Amniotic stem cell (primary cell): ENCODE measurements around the gene TNNI3K.

ENCODE experiments used
- DNase-seq: peaks from one replicate; lab custom pipeline; 2025; lab: John Stamatoyannopoulos, UW

TNNI3K gene

DNA sequence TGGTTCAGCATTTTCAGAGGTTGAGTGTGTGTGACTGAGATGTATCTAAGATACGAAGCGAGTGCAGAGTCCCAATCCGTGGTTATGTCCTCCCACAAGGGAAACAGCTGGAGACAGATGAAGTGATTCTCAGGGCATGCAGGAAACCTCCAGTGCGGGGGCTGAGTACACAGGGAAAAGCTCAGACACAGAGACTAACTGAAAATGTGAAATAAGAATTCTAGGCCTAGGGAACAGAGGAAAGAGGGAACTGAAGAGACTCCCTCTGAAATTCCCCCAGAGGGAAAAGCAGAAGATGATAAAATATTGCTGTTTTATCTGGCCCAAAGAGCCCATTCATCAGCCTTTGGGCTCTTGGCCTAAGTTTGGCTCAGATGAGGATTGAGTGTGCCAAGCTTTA lies 160.4 kb downstream of the TNNI3K start:
- DNase-seq = no peak

DNA sequence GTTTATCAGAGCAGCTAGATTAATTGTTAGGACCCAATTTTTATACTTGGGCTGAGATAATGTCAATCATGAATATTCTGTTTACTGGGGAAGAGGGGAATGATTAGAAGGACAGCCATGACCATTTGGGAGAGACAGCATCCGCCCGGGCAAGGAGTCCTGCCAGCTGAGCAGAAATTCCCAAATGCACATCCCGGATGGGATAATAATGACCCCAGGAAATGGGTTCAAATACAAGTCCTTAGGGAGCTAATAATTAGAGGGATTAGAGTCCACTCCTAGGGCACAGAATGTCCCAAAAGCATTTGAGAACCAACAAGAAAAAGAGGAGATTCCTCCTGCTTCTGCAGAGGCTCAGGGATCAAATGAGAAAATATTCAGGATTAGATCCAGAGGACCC lies 161.3 kb downstream of the TNNI3K start:
- no peak for DNase-seq

DNA sequence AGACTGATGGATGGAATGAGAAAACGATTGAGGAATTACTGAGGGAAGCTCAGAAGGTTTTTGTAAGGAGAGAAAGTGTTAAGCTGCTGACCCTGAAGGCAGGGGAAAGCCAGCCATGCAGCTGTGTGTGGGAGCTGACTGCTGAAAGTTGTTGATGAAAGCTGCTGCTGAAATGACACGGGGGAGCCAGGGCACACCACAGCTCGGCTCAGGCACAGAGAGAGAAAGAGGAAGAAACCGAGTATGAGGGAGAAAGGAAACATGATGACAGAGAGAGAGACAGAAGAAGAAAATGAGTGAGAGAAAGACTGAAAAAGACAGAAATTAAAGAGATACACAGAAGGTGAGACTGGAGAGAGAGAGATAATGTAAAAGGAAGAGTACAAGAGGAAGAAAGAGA lies 161.7 kb downstream of the TNNI3K start:
- DNase-seq = no peak

DNA sequence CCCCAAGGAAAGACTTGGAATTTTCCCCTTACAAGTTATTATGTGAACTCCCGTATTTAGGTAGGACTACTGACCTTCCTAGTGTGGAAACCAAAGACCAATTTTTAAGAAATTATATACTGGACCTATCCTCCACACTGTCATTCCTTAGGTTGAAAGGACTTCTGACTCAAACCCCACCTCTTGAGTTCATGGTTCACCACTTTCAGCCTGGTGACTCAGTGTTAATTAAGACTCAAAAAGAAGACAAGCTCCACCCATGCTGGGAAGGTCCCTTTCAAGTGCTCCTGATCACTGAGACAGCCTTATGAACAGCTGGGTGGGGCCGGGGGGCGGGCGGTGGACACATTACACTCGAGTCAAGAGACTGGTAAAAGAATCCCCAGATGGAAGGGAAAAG lies 164.1 kb downstream of the TNNI3K start:
- DNase-seq = no peak

DNA sequence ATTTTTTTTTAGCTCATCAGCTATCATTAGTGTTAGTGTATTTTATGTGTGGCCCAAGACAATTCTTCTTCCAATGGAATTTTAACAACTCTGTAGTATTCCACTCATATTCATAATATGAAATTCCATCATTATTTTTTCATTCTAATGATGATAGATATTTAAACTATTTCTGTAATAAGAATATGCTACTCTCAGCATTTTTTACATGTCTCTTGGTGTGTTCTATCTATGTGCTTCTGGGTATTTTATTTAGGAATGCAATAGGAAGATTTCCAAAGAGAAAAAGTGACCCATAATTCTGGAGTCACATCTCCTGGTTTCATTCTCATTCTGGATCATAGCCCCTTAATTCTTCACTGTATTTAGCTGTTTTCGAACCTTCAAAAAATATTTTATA lies 167.7 kb downstream of the TNNI3K start:
- DNase-seq = no peak

DNA sequence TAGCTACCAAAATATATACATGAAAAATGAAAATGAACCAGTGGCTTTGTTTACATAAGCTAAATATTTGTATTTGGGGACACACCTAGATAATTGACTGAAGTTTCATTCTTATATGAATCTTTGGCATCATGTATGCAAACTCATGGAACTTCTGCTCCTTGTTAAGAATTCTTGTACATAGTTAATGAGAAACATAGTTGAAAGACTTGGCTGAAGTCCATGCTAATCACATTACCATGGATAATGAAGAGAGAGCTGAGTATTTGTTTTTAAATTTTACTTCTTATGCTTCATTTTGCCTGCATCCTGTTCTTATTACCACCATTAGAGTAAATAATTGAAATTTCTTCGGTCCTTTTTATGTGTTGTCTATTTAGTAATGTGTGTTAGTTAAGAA lies 168.4 kb downstream of the TNNI3K start:
- DNase-seq = no peak

DNA sequence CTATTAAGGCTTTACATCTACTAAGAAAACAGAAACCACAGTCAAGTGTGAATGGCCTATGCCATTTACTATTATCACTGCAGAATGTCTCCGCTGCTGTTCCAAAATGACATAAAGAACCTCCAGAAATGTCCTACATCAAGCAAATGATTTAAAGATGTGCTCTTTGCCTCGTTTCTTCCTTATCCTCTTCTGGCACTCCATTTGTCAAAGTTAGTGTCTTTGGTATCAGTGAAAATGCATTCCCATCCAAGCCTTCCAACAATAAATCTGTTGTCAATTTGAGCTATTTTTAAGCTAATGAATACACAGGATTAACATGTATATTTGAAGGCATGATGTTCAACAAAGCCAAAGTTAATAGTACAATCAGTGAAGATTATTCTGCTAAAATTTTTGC lies 171.6 kb downstream of the TNNI3K start:
- no peak for DNase-seq

DNA sequence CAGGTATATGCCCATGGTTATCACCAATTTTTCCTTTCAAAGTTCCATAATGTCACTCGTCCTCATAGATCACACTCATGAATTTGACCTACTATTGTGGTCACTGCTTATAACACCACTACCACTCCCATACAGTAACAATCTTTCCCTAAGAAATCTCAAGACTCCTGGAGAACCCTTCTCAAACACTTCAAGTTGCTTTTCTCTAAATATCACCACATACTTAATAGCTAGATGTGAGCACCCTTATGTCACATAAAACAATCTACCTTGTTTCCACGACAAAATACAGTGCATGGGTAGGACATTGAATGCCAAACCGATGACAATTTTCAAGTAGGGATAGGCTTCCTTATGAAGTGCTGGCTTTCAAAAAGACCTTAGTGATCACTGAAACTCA lies 172.7 kb downstream of the TNNI3K start:
- no peak for DNase-seq

DNA sequence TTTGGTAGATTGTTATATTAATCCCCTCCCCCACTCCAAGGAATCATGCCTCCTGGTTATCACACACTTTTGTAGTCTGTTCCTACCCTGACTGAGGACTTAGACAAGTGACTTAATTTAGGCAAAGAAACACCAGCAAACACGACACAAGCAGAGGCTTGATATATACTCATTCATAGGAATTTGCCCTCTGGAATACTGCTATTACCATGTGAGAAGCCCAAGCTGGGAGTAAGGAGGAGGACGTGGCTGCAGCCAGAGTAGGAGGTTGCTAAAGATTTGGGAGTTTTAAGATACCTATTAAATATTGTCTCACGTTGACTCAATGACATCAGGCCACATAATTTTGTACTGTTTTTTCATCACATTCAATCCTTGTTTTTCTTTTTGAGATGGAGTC lies 177.1 kb downstream of the TNNI3K start:
- no peak for DNase-seq

DNA sequence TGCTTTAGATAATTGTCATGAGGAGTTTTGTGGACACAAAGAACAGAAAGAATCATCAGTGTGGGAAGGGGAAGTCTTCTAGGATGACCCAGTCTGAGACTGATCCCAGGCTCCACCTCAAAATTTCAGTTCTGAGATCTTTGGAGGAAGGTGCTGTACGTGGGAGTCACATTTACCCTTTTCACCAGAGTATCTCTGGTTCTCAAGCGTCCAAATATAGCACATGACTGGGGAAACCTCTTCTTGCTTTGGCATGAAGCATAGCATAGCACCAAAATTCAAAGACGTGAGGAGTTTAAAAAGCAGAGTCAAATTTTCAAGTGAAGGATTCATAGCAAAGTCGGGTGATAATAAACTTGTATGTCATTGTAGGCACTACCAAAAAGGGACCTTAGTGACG lies 180.7 kb downstream of the TNNI3K start:
- no peak for DNase-seq

DNA sequence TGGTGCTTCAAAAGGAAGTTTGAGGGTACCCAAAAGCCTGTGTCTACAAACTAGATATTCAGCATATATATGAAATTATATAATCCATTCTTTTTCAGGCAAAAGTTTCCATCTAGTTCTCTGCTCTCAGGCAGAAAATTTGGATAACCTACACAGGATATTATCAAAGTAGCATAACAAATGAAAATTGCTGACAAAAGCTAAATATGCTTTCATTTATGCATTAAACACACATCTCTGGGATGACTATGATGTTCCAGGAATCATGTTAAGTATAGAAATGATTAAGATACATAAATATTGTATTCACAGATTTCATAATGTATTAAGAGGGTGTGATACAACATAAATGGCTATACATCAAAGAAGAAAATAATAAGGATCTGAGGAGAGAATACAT lies 184.4 kb downstream of the TNNI3K start:
- DNase-seq = no peak

DNA sequence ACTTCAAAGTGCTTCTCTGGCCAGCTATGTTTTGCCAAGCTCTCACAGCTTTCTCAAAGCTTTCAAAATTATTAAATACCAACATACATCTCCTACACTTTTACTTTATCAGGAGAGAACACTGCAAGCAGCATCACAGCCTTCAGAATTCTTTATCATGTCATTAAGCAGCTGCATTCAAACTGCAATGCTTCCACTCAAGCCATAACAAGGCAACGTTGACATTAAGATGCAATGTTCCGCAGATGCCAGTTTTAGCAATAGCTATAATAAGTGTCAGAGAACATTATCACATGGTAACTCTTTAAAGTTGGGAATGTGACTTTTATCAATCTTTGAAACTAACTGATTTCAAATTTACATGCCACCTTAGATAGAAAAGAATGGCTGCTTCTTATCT lies 185.3 kb downstream of the TNNI3K start:
- DNase-seq = no peak

DNA sequence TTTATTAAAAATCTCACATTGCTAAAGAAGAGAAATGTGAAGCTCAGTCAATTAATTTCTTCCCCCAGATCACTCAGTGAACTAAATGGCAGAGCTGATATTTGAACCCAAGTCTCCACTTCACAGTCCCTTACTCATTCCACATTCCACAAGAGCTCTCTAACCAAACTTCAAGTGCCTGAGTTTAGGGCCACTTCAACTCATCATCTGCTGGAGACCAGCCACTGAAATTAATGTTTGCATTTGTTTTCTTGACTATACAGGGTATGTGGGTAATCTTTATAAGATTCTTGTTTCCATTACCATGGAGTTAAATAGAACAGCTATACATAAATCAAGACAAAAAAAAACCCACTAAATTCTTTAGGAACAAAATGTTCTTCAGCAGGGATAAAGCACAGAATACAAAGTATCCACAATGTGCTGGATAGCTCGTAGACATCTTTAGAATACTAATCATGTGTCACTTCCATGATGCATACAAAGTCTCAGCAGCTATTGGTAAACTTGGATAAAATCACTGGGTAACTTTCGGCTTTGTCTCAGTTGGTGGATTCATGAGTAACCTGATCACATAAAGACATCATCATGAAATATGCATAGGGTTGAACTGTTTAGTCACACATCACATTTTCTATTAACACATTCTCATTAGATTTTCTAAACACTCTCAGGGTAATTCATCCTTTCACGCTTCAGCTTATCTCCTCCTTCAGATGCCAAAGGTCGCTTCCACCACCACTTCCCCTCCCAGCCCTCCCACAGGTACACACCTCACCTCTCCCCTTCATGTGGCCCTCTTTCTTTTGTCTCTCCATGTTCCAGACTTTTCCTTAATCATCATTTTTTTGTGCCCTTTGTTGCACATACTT lies 187.5 kb downstream of the TNNI3K start:
- no peak for DNase-seq

DNA sequence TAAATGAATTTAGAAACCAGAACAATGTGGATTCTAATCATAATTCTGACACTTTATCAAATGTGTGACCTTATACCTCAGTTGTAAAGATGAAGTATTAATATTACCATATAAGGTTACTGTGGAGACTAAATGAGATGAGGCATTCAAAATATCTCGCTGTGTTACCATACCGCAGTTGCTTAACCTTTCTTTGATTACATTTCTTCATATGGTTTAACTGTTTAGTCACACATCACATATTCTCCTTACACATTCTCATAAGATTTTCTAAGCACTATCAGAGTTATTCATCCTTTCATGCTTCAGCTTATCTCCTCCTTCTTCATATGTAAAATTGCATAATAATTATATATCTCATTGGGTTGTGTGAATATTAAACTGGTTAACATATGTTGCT lies 188.3 kb downstream of the TNNI3K start:
- no peak for DNase-seq

DNA sequence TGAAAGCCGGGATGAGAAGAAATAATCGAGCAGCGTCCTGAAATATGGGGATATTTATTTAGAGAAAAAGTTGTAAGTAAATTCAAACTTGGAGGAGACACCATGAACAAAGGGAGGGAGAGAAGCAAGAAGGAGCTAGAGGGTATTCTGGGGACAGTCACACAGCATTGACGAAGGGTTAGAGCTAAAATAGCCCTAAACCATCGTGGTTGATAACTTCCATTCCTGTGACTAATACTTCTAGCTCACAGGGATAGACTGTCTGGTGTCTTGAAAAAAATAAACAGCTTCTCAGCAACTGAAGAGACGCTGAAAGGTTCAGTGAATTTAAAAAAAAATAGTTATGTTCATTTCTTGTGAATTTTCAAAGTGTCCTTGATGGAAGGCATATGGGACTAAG lies 190.5 kb downstream of the TNNI3K start:
- no peak for DNase-seq

DNA sequence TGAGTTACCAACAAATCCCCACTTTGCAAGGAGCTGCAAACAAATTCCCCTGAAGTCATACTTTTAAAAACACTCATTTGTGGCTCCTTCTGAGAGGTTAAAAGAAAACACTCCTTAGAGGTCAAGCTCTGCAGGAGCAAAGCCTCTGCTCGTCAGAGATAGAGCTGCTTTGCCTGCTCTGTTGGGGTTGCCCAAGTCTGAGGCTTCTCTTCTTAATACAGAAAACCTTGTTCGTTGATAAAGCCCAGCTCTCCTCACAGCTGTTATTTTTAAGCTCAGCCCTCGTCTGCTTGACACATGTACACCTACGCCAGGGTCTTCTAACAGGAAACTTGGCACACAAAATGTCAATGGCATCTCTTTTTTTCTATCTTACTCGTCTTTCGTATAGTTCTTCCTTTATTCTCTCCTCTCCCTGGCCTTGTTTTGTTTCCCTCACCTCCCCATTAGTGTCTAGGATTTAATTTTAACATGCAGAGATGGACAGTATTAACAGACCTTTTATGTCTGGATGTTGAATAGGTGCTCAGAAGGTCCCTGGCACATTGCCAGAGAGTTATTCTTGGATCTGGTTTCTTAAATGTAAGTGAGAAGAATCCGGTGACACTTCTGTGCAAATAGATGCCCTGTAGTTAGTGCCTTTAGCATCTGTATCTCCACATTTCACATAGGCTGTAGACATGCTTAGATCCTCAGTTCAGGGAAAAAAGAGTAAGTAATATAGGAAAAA lies 191.2 kb downstream of the TNNI3K start:
- DNase-seq = no peak

DNA sequence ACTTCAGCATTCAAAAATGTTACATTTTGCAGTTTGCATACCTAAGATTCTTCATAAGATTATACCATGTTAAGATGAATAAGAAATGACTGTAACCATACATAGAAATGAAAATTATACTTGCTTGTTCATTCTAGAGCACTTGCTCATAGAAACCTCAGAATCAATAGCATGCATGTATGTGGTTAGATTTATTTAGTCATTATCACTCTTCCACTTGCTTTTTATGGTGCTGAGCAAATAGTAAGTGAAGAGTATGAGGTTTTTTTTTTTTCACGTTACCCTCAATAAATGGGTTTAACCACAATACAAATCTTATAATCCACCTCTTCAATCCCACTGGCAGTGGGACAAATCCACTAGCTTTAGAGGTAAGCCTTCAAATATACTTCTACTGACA lies 192.5 kb downstream of the TNNI3K start:
- no peak for DNase-seq

DNA sequence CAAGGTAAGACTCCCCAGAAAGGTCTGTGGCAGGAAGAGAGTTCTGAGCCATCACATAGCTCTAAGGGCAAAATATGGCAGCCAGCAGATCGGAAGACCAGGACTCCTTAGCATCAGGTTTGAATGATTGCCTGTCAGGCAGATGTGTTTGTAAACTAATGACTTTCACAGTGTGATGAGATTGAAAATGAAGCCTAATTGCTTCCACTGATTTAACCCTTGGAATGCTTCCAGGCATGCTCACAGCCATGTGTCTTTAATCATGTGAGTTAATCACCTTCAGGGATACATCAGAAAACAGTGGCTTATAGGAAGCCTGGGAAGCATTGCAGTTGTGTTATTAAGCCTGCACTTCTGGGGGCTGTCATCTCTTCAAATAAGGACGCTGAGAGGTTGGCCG lies 194.4 kb downstream of the TNNI3K start:
- DNase-seq = no peak

DNA sequence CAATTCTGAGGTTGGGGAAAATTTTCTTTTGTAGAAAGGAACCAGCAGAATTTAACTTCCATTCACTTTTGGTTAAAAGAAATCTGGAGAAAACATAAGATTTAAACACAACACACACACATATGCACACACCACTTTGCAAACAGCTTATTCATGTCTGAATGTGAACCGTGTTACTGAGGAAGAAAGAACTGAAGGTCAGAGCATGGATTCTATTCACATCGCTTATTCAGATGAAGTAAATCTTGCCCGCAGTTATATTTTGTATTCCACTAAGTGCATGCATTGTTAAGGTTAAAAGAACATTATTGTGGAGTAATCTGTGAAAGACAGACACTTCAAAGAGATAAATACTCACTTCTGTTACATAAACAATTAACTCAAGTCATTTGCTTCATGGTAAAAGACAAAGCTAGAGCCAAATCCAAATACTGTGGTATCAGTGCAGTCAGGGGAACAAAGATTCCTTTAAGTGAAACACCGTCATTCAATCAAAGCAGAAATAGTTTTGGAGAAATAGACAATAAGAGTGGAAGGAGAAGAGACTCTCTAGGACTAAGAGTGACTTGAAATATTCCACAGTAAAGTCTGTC lies 195.3 kb downstream of the TNNI3K start:
- no peak for DNase-seq

DNA sequence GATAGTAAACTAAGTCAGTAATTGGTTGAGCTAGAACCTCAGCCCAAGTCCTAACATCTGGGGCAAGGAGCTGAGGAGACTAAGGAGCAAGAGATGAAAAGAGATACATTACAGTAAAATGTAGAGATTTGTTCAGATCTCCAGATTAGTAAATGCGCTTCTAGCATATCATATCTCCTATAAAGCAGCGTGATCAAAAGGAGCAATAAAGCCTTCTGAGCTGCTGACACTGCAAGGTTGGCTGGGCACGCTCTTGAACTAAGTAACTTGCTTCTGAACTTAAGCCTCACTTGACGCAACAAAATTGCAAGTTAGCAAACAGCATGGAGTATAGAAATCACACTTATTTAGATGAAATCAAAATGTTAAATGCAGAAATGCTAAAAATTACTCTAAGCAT lies 196.3 kb downstream of the TNNI3K start:
- no peak for DNase-seq

DNA sequence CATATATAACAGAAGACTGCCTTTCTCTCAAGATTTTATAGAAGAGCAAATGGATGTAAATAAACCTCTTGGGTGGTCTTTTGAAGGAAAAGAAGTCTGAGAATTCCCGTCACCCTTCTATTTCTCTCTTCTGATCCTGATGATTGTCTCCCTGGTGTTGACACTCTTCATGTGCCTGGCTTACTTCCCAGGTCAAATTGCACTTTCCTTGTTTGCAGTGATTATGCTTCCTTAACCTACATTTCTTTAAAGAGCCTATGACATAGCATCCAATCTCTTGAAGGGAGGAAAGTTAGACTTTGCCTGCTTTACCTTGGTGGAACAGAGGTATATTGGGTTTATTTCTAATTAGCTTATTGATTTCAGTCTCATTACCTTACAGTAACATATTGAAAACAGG lies 197.1 kb downstream of the TNNI3K start:
- DNase-seq = no peak

DNA sequence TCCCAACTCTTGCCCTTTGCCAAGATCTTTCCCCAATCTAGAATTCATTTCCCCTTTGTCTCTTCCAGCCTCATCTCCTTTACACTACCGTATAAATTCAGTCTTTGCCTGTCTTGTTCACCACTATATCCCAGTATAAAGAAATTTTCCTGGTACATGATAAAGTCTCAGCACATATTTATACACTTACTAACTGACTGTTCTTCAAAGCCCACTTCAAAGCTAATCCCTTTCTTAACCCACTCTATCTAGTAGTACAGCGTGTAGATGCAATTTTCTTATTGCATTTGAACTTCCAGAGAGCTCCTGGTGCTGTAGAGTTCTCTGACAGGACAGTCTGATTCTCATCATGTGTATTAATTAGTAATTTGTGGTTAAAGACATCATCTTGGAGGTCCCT lies 199.1 kb downstream of the TNNI3K start:
- no peak for DNase-seq

DNA sequence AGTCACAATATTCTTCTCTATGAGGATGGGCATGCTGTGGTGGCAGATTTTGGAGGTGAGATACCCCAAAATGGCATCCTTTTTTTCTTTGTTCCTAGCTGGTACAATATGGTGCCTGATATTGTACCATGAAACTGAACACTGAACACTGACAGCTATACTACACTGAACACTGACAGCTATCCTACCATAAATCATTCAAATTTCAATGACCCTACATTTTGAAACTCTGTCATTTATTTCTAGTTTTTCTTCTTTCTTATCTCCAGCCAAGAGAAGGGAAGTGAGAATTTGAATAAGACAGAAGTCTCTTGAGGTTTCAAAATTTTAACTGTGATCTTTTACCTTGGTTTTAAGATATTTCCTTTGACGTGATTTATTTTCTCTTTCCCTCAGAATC lies 200.9 kb downstream of the TNNI3K start:
- no peak for DNase-seq
